ENCODE measurements around the gene PRDM11. TPM values are rescaled to one million over a fixed set of nuclear protein-coding genes. Genes with fewer than 3 reads are reported as not detected.

Gene PRDM11
- total and polyA plus RNA-seq, 10 of the 15 experiments (the other 5 are each of a cell fraction or from before 2014, with no cell fraction given) = 0.03 to 2.4 (median 0.53) TPM

GRCh38 chr11:45105984-45106375, 40.5 kb upstream of the PRDM11 start (continued):
- no peak for TF ChIP-seq ZBTB40 (IDR thresholded peaks at IDR 0.05; ENCODE audit: borderline replicate concordance)
- TF ChIP-seq BMI1 (IDR thresholded peaks at IDR 0.05; ENCODE audit: borderline replicate concordance) = no peak

- CTCF ChIA-PET = interaction anchor here (0.6 to 17.9 kb wide), 5 partner anchors 9 to 285 kb away, joined by 3 to 571 read pairs (median 5); no protein-coding TSS in a partner anchor
- H3K4me1 ChIP-seq (ENCODE audit: control insufficient read depth, insufficient read depth, low read length) = peaks cover 7% of the 10 kb centered on the region; the same call in 1 of the 2 replicates
- no peaks in the 10 kb centered on the region; a peak in 1 of 4 replicates for H3K27me3 ChIP-seq (replicated peaks in 1 of 2; ENCODE audit: control insufficient read depth in 2 of 2, insufficient read depth in 2 of 2, low read length in 1 of 2)
- BruUV-seq (replicated peaks) = no TSS peak
- no peak for FAIRE-seq
- DNase-seq (ENCODE audit: low read depth, low spot score) = no peak
- no peaks in the 10 kb centered on the region for H3K9me3 ChIP-seq (replicated peaks; ENCODE audit: control insufficient read depth, insufficient read depth, low read length)
- 19% methylated on average over 9 of the region's 9 CpGs for WGBS (ENCODE audit: insufficient coverage, insufficient replicate concordance, low lambda C conversion rate, missing lambda C conversion rate)
- SMC1A ChIA-PET (ENCODE audit: uncharacterized antibody, unreplicated experiment) = interaction anchor here (1.0 to 5.2 kb wide), 3 partner anchors 170 to 195 kb away, joined by 3 to 80 read pairs (median 3); no protein-coding TSS in a partner anchor
- H3K4me2 ChIP-seq (ENCODE audit: control insufficient read depth, insufficient read depth) = no peak overlapping the region
- ATAC-seq = no peak
- H2AFZ ChIP-seq (ENCODE audit: control insufficient read depth, low read depth, low read length) = no peak overlapping the region
- in situ Hi-C loops (cut with MboI) = loop anchor here (5.0 kb wide), 2 partner anchors 169 to 226 kb away; no protein-coding TSS in a partner anchor
- H3K27ac ChIP-seq (ENCODE audit: control insufficient read depth, insufficient read depth) = no peak overlapping the region
- no peak overlapping the region for H3K4me3 ChIP-seq
- H4K20me1 ChIP-seq (ENCODE audit: control insufficient read depth, insufficient read depth) = 0 out of 2 replicates have a peak, but pooled peaks cover 2% of the 10 kb centered on the region
- H3K9ac ChIP-seq (ENCODE audit: control insufficient read depth, insufficient read depth, low read length) = no peak overlapping the region
- no peaks in the 10 kb centered on the region for H3K79me2 ChIP-seq (ENCODE audit: control insufficient read depth, insufficient read depth, low read length)
- no peaks in the 10 kb centered on the region for H3K36me3 ChIP-seq (ENCODE audit: control insufficient read depth in 2 of 2, insufficient read depth in 2 of 2, low read length in 1 of 2)
- intact Hi-C loops (cut with micrococcal nuclease; ENCODE audit: unreplicated experiment) = no loop called here
- POLR2A ChIA-PET = no interaction called here
- RAD21 ChIA-PET (ENCODE audit: unreplicated experiment) = interaction anchor here (0.7 to 5.1 kb wide), 4 partner anchors 135 to 667 kb away, joined by 3 to 105 read pairs (median 6); no protein-coding TSS in a partner anchor
- TF ChIP-seq PKNOX1 (IDR thresholded peaks at IDR 0.05) = no peak
- no peak for TF ChIP-seq CEBPZ (IDR thresholded peaks at IDR 0.05; ENCODE audit: low read depth, low read length)
- TF ChIP-seq CHD4 (IDR thresholded peaks at IDR 0.05) = no peak
- TF ChIP-seq EGR1 (IDR thresholded peaks at IDR 0.05; ENCODE audit: borderline replicate concordance in 1 of 2, low read depth in 2 of 2, low read length in 2 of 2) = no peak
- no peak for TF ChIP-seq BRCA1 (IDR thresholded peaks at IDR 0.05; ENCODE audit: low read depth, low read length)
- TF ChIP-seq MTA2 (IDR thresholded peaks at IDR 0.05; ENCODE audit: low read depth) = no peak
- TF ChIP-seq SIX5 (IDR thresholded peaks at IDR 0.05; ENCODE audit: low read depth, low read length, severe bottlenecking) = no peak
- no peak for TF ChIP-seq ATF2 (IDR thresholded peaks at IDR 0.05; ENCODE audit: low read length)
- TF ChIP-seq SMC3 (IDR thresholded peaks at IDR 0.05; ENCODE audit: borderline replicate concordance, low read length) = no peak
- no peak for TF ChIP-seq MAX (IDR thresholded peaks at IDR 0.05; ENCODE audit: low read depth, low read length)
Observed at GRCh38 chr11:45106440-45106839, 40.0 kb upstream of the PRDM11 start.
